PC-9 (cell line): Measurements from ENCODE around the gene PSMC5. TPM values are rescaled to one million over a fixed set of nuclear protein-coding genes. Genes with fewer than 3 reads are reported as not detected.

Experiments used
- Bru-seq: library from RNA; stranded (reverse); fragments of 400-500 nt; gene quantifications from one replicate; lab custom pipeline; 2021; lab: Mats Ljungman, UMichigan
- BruChase-seq, 2 experiments: library from RNA; stranded (reverse); fragments of 400-500 nt; gene quantifications; one replicate each; lab custom pipeline; 2021; lab: Mats Ljungman, UMichigan
- BruUV-seq: library from RNA; stranded (reverse); fragments of 400-500 nt; replicated peaks from 2 replicates; lab custom pipeline; 2021; lab: Mats Ljungman, UMichigan
- CTCF ChIA-PET: fragments of 300-600 bp; sonication (Branson Sonifier 250); formaldehyde crosslinking; loops from one replicate; lab custom pipeline; 2022; ENCODE audit warnings: antibody characterized with exemption; lab: Charles Lee
- POLR2A ChIA-PET: fragments of 300-600 bp; sonication (Branson Sonifier 250); formaldehyde crosslinking; loops from one replicate; lab custom pipeline; 2022; ENCODE audit warnings: antibody characterized with exemption; ENCODE audit not compliant: unreplicated experiment; lab: Charles Lee
- DNase-seq, 2 experiments: peaks; one replicate each; pipeline versions ENCODE4 v3.0.0 to v3.0.0-alpha.2; 2015 to 2022; ENCODE audit warnings: mixed read lengths in 1 of 2
- H2AFZ ChIP-seq: fragments of 200-600 bp; sonication (generic); 2 replicates; pipeline ENCODE4 v1.8.1; 2017; ENCODE audit warnings: antibody characterized with exemption
- H3F3A ChIP-seq: fragments of 200-600 bp; sonication (generic); 2 replicates; pipeline ENCODE4 v1.8.1; 2017; ENCODE audit warnings: antibody characterized with exemption, mild to moderate bottlenecking, low read depth; ENCODE audit not compliant: insufficient read depth
- H3K27ac ChIP-seq: fragments of 200-600 bp; sonication (generic); 2 replicates; pipeline ENCODE4 v1.6.1; 2016; ENCODE audit warnings: mixed run types
- H3K27me3 ChIP-seq: fragments of 200-600 bp; sonication (generic); 2 replicates; pipeline ENCODE4 v1.6.1; 2016; ENCODE audit warnings: low read depth, mixed run types; ENCODE audit not compliant: insufficient read depth
- H3K36me3 ChIP-seq: fragments of 200-600 bp; sonication (generic); 2 replicates; pipeline ENCODE4 v1.6.1; 2016; ENCODE audit warnings: low read depth, mixed run types
- H3K4me1 ChIP-seq: fragments of 200-600 bp; sonication (generic); replicated peaks from 2 replicates; pipeline ENCODE4 v1.6.1; 2016; ENCODE audit warnings: mixed run types; ENCODE audit not compliant: insufficient read depth
- H3K4me2 ChIP-seq: fragments of 200-600 bp; sonication (generic); 2 replicates; pipeline ENCODE4 v1.6.1; 2017; ENCODE audit warnings: mixed run types
- H3K4me3 ChIP-seq: fragments of 200-600 bp; sonication (generic); 2 replicates; pipeline ENCODE4 v1.6.1; 2016; ENCODE audit warnings: mixed run types
- H3K79me2 ChIP-seq: fragments of 200-600 bp; sonication (generic); 2 replicates; pipeline ENCODE4 v1.6.1; 2017; ENCODE audit warnings: low read depth, mixed run types
- H3K9me2 ChIP-seq: fragments of 200-600 bp; sonication (generic); 2 replicates; pipeline ENCODE4 v1.8.1; 2017; ENCODE audit warnings: mild to moderate bottlenecking; ENCODE audit not compliant: insufficient read depth
- H3K9me3 ChIP-seq: fragments of 200-600 bp; sonication (generic); 2 replicates; pipeline ENCODE4 v1.8.1; 2016; ENCODE audit warnings: low read depth; ENCODE audit not compliant: insufficient read depth
- H4K20me1 ChIP-seq: fragments of 200-600 bp; sonication (generic); 2 replicates; pipeline ENCODE4 v1.8.1; 2017; ENCODE audit not compliant: insufficient read depth
- EZH2 ChIP-seq: fragments of 200-600 bp; sonication (generic); IDR thresholded peaks from 2 replicates; pipeline ENCODE4 v1.8.0; 2017; ENCODE audit warnings: antibody characterized with exemption, low read depth
- intact Hi-C: fragments of 100-400 bp; cut with micrococcal nuclease; formaldehyde crosslinking; loops from one replicate; pipeline ENCODE4 v1.10.0; 2022; ENCODE audit not compliant: unreplicated experiment
- long read RNA-seq: library from polyadenylated mRNA; stranded (forward); transcript quantifications from one replicate; pipeline ENCODE4 v2.0.0, GENCODE V29; 2022
- total RNA-seq: library from RNA; stranded (reverse); gene quantifications from 2 replicates; pipeline ENCODE4 v1.2.3, GENCODE V29; 2021
- TF ChIP-seq, protein P1 (sequence below): fragments of 200-600 bp; sonication (generic); conservative IDR thresholded peaks from 2 replicates; pipeline ENCODE4 v1.6.1; 2017; ENCODE audit warnings: mixed run types, antibody characterized with exemption, mild to moderate bottlenecking, moderate library complexity

Gene PSMC5
- total RNA-seq (128 and 150 TPM in 2 replicates), Bru-seq, nascent RNA (percentile 92 among the genes with signal in this experiment), BruChase-seq, experiment 1, labeled RNA remaining after a 2-hour chase (percentile 90 among the genes with signal in this experiment), BruChase-seq, experiment 2, labeled RNA remaining after a 6-hour chase (percentile 97 among the genes with signal in this experiment)
- long read RNA-seq, transcript PSMC5-203 (12 exons, 1,680 nt), result minor isoform, 72 of 356 reads
- long read RNA-seq, transcript PSMC5-201 (12 exons, 1,579 nt), result major isoform, 253 of 356 reads
- long read RNA-seq, partial matches to known transcripts, result 15 of 356 reads
- long read RNA-seq, other reads (novel, unspliced or antisense), result 15 of 356 reads

DNA sequence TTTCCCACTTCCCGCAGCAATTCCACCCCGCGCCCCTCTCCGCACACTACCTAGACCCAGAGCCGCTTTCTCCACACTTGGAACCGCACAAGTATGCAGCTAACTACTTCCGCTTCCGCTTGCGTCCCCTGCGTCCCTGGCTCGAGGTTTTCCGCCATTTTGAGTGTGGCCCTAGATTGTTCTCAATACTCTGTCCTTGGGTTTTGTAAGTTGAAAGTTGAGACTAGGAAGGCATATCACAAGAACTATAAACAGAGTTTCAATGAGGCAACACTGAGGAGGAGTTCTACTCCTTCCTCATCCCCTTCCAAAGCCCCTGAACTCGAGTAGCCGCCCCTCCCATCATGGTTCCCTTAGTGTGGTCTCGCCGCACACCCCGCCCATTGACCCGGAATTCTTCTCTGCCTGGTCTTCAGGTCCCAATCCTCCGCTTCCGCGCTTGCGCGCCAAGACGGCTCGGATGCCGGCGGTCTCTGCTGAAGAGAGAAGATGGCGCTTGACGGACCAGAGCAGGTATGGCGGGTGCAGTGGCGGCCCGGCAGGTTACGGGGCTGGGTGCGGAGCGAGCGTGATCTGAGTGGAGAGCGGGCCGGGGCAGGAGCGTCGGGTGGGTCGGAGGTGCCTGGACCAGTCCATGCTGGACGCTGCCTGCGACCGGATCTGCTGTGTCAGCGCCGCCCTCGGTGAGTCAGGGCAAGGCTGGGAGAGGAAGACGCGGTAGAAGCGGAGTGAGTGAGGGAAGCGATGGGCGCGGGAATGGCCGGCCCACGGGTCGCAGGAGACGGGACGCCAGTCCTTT lies at the start of gene PSMC5, which contains the start of gene FTSJ3:
Gene PSMC5, plus strand, starts transcription at position 430 of the 799 bp plus-strand sequence. Its CDS starts 60 bp downstream, at position 490.
Gene FTSJ3, minus strand, starts transcription at position 662 of the 799 bp plus-strand sequence. CDS start 761 bp downstream, outside the sequence.
- TF ChIP-seq, protein P1, sequence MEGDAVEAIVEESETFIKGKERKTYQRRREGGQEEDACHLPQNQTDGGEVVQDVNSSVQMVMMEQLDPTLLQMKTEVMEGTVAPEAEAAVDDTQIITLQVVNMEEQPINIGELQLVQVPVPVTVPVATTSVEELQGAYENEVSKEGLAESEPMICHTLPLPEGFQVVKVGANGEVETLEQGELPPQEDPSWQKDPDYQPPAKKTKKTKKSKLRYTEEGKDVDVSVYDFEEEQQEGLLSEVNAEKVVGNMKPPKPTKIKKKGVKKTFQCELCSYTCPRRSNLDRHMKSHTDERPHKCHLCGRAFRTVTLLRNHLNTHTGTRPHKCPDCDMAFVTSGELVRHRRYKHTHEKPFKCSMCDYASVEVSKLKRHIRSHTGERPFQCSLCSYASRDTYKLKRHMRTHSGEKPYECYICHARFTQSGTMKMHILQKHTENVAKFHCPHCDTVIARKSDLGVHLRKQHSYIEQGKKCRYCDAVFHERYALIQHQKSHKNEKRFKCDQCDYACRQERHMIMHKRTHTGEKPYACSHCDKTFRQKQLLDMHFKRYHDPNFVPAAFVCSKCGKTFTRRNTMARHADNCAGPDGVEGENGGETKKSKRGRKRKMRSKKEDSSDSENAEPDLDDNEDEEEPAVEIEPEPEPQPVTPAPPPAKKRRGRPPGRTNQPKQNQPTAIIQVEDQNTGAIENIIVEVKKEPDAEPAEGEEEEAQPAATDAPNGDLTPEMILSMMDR, result peak; percentile 38; the same call in 1 of the 2 replicates
- no peak for TF ChIP-seq EZH2
- Histone ChIP-seq H4K20me1 (peaks cover 16% of the 10 kb centered on the region), H3K36me3 (peaks cover 45% of the 10 kb centered on the region), H3K9me2 (no peaks in the 10 kb centered on the region), H3K27me3 (no peaks in the 10 kb centered on the region), H3K27ac (peak within 1 kb of the TSS; percentile 89), H3K4me3 (peak within 1 kb of the TSS; percentile 70), H3K79me2 (peaks cover 51% of the 10 kb centered on the region), H3F3A (peaks cover 45% of the 10 kb centered on the region), H3K9me3 (no peaks in the 10 kb centered on the region), H3K4me1 (peaks cover 18% of the 10 kb centered on the region), H2AFZ (peak within 1 kb of the TSS; percentile 80), H3K4me2 (peak within 1 kb of the TSS; percentile 86)
- intact Hi-C loops, result loop anchor here (1.0 to 2.0 kb wide), 3 partner anchors 12 to 52 kb away; partner anchors contain the start of gene DDX42
- DNase-seq, result peak; percentile 88 to 90
- ChIA-PET POLR2A (interaction anchor here (0.6 to 0.7 kb wide), 3 partner anchors 12 to 85 kb away, joined by 3 to 7 read pairs (median 4); no protein-coding TSS in a partner anchor), CTCF (interaction anchor here (0.5 to 1.1 kb wide), 2 partner anchors 11 to 22 kb away, joined by 3 to 10 read pairs; no protein-coding TSS in a partner anchor)
- BruUV-seq, result no TSS peak

DNA sequence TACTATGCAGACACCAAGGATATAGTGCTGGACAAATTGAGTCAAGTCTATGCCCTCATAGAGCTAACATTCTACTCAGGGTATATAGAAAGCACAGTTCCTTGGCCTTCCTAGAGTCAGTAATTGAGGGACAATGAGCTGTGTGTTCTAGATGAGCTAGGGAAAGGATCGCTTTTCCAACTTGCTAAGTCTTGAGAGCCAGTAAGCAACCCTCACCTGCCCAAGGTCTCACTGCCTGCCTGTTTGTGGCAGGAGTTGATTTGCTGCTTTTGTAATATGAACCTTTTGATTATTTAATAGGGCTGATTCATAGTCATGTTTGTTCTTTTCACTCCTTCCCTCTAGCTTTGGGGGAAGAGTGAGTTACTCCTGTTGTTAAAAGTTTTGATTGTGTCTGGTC lies 46.7 kb upstream of the PSMC5 start:
- H3K79me2 ChIP-seq, result peaks cover 100% of the 10 kb centered on the region
- no peaks in the 10 kb centered on the region for H3K9me2 ChIP-seq
- peaks cover 35% of the 10 kb centered on the region for H3K36me3 ChIP-seq
- peaks cover 87% of the 10 kb centered on the region for H4K20me1 ChIP-seq
- no peaks in the 10 kb centered on the region for H3K9me3 ChIP-seq
- H3K4me3 ChIP-seq, result peak overlapping the region; percentile 9; the same call in 1 of the 2 replicates
- H3K27ac ChIP-seq, result peak overlapping the region; percentile 61
- no TSS peak for BruUV-seq
- TF ChIP-seq, protein P1, result no peak
- TF ChIP-seq EZH2, result no peak
- CTCF ChIA-PET, result no interaction called here
- H2AFZ ChIP-seq, result no peak overlapping the region
- intact Hi-C loops, result no loop called here
- POLR2A ChIA-PET, result interaction anchor here (0.7 kb wide), 1 partner anchor 145 kb away, joined by 4 read pairs; no protein-coding TSS in a partner anchor
- H3F3A ChIP-seq, result peaks cover 58% of the 10 kb centered on the region
- DNase-seq, result peak; percentile 49 to 86
- H3K4me1 ChIP-seq, result peaks cover 79% of the 10 kb centered on the region
- no peaks in the 10 kb centered on the region for H3K27me3 ChIP-seq
- H3K4me2 ChIP-seq, result peak overlapping the region; percentile 59

DNA sequence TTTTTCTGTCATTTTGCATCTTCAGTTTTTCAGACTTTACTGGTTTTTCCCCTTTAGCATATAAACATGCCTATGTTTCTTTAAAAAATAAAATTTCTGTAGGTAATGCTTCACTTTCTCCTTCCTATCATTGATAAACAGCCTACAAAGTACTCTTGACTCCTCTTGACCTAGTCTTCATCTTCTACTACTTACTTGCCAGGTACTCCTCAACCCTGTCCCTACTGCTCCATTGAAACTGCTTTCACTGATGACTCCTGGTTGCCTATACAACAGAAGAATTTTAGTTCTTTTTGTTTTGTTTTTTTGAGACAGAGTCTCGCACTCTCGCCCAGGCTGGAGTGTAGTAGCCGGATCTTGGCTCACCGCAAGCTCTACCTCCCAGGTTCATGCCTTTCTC lies 46.3 kb upstream of the PSMC5 start:
- H3K27ac ChIP-seq, result peak overlapping the region; percentile 61
- H4K20me1 ChIP-seq, result peaks cover 89% of the 10 kb centered on the region
- peaks cover 62% of the 10 kb centered on the region for H3F3A ChIP-seq
- no peaks in the 10 kb centered on the region for H3K9me3 ChIP-seq
- no peaks in the 10 kb centered on the region for H3K27me3 ChIP-seq
- no peak for DNase-seq
- peak overlapping the region; percentile 3; the same call in 1 of the 2 replicates for H3K4me3 ChIP-seq
- H3K36me3 ChIP-seq, result peaks cover 37% of the 10 kb centered on the region
- no peak overlapping the region for H2AFZ ChIP-seq
- intact Hi-C loops, result no loop called here
- no peaks in the 10 kb centered on the region for H3K9me2 ChIP-seq
- no TSS peak for BruUV-seq
- peak overlapping the region; percentile 59 for H3K4me2 ChIP-seq
- H3K79me2 ChIP-seq, result peaks cover 100% of the 10 kb centered on the region
- TF ChIP-seq, protein P1, result no peak
- no peak for TF ChIP-seq EZH2
- POLR2A ChIA-PET, result no interaction called here
- CTCF ChIA-PET, result no interaction called here
- peaks cover 79% of the 10 kb centered on the region for H3K4me1 ChIP-seq
